ENCODE measurements around the gene GLB1L2.
A peak's percentile ranks its signal among the peaks of the same experiment; 100 is the strongest.

The GLB1L2 gene

GRCh38 chr11:134389464-134390180 lies 57.8 kb downstream of the GLB1L2 start:
- DNase-seq: no peak

DNA sequence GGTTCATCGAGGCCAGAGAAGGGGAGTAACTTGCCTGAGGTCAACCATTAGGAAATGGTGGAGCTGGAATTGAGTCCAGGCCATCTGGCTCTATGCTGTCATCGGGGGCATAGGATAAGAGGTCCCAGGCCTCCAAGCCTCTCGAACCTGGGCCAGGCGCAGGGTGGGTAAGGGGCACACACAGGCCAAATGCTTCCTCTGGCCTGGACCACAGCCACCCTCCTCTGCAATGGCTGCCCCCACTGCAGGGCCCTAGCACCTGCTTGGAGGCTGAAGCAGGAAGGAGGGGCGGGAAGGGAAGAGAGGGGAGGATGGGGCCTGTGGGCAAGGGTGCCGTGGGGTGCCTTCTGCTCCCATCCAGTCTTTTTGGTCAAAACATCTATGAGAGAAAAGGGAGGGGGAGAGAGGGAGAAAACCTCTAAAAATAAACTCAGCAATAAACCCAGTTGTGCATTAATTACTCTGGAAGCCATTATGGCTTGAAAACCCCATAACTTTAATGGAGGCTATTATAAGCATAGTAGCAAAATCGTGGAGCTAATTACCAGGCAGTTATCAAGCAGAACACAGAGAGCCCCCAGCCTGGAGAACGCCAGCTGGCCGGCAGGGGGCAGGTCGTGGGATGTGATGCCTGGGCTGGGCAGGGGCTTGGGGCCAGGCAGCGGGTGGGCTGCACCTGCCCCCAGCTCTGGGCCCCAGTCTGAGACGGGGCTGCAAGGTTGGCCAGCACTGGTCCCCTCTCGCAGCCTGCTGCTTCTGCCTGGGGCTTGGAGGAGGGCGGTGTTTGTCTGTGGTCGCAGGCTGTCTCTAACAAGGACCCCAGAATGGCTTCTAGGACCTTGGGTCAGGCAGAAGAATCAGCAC lies 59.1 kb downstream of the GLB1L2 start:
- DNase-seq: no peak

- DNase-seq: no peak
Observed at GRCh38 chr11:134391656-134392055, 59.9 kb downstream of the GLB1L2 start.

GRCh38 chr11:134392953-134393615 lies 61.3 kb downstream of the GLB1L2 start:
- DNase-seq: no peak

- DNase-seq: no peak
Observed at GRCh38 chr11:134393638-134394037, 61.9 kb downstream of the GLB1L2 start.

DNA sequence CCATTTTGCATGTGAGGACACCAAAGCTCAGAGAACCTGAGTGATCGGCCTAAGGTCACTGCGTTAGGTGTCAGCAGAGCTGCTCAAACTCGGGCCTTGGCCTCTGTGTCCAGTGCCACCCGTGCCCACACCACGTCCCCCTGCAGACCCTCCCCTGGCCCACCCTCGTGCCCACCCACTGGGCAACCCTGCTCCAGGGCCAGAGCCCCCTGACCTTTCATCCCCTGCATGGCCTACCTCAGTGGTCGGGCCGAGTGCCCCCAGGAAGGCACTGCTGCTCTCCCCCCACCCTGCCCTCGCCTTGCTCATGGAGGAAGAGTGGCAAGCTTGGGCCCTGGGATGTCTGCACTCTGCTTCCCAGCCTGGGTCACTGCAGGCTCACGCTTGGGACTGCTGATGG lies 62.5 kb downstream of the GLB1L2 start:
- no peak for DNase-seq

DNA sequence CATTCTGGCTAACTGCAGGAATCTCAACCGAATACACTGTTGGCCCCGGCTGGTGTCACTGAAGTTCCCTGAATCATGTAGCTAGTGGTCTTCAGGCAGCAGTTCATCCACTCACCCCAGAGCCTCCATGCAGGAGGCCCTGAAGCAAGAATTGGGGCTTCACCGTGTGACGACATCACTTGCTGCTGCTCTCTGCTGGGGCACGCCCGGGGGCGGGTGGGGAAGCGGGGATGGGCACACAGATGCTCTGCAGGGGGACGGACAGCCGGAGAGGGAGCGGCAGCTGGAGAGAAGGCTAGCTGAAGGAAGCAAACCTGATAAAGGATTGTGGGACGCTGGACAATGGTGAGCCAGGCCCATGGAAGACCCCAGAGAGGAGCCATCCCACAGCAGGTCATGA lies 63.2 kb downstream of the GLB1L2 start:
- DNase-seq: no peak

GRCh38 chr11:134397304-134398078 lies 65.7 kb downstream of the GLB1L2 start:
- no peak for DNase-seq

DNA sequence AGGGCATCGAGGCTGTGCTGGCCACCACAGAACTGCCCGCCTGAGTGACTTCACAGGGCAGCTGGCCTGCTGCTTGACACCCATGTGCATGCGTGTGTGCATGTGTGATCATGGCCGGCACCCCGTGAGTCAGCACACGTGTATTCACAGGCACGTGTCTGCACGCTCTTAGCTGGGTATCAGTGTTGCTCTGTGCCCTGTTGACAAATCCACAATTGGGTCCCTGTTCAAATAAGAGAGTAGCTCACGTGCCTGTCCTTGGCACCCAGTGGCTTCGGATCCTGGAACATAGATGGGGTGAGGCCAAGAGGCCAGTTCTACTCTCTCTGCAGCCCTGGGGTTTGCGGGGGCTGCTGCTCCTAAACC lies 66.3 kb downstream of the GLB1L2 start:
- no peak for DNase-seq

- DNase-seq: no peak
Observed at GRCh38 chr11:134398644-134399292, 67.0 kb downstream of the GLB1L2 start.

- no peak for DNase-seq
Observed at GRCh38 chr11:134399293-134399654, 67.5 kb downstream of the GLB1L2 start.

DNA sequence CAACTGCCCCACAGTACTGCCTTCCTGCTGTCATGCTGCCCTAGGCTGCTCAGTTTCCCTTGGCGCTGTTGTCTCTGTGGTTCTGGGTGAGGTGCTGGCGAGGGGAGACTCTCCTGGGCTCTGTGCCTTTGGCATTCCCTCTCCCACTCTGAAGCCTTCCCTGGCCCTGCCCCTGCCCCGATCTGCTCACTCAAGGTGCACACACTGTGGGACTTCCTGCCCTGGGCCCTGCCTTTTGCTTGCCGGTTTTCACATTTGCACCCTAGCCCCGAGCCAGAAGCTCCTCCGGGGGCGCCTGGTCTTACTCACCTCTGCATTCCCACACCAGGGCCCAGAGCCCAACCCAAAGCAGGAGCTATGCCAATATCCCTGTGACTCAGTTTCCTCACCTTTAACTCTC lies 68.2 kb downstream of the GLB1L2 start:
- DNase-seq: no peak

DNA sequence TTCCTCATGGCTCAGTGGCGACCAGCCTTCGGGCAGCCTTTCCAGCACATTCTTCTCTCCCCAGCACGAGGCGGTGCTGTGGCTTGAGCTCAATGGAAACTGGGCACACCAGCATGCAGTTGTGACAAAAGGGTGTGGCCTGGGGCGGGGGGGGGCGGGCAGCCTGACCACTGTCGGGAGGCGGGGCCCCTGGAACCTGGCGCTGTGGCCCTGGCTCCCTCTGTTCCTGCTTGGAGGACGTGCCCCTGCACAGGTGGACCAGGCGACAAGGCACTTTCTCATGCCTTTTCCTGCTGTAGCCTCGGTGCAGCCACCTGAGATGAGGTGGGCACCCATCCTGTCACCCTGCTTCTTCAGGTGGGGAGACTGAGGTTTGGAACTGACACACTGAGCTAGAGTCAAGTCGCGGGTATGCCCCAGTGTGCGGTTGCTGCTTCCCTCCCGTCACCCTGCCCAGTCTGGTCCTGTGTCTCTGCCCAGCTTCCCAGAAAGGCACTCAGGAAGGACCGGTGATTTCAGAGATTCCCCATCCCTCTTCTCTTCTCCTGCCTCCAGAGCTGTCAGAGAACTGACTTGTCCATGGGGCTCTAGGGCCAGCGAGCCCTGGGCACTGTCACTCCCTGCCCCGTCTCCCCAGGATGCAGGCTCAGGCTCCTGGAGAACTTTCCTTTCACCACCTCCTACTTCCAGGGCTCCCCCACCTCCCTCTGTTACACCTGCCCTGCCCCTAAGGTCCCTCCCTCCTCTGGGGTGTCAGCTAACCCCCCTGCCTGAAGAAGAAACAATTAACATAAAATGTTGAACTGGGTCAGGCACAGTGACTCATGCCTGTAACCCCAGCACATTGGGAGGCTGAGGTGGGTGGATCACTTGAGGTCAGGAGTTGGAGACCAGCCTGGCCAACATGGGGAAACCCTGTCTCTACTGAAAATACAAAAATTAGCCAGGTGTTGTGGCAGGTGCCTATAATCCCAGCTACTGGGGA lies 70.3 kb downstream of the GLB1L2 start:
- DNase-seq: no peak

DNA sequence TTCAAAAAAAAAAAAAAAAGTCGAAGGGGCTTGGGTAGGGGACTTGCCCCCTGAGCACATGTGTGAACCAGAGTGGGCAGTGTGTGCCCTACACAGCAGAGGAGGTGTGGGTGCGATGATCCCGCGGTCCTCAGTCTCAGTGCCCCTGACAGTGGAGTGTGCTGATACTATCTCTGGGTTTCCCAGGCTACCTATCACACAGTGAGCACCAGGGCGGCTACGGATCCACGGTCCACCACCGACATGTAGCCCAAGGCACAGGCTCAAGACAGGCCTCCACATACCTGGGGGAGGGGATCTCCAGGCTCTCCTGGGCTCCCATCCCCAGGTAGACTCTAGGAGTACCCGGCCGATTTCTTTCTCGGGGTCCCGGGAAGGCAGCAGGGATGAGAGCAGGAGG lies 71.1 kb downstream of the GLB1L2 start:
- DNase-seq: no peak

DNA sequence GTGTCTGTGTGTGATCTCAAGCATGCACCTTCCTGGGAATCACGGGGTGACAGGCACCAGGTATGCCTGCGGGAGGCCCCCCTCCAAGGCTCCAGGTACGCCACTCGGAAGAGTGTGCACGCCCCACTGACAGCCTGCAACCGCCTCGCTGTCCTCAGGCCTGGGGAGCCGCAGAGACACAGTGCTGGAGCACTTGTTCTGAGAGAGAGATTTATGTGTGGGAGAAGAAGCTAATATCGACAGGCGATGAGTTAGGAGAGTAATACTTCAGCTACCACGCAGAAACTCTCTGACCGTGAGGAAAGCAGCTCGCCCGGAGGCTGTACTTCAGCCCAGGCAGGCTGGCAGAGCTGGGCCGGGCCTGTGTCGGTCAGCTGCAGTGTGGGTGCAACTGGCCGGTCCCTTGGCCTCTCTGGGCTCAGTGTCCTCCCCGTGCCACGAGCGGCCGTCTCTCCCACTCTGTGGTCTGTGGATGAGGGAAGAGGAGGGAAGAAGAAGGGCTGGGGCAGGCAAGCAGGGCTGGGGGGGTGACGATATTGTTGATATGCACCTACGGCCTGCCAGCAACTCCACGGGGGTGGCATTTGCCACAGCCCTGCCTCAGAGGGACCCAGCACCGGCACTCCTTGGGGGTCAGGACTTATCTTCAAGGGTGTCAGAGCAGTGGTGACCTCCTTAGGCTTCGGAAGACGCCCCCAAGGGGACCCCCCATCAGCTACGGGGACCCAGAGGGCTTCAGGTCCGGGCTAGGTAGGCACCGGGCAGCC lies 73.0 kb downstream of the GLB1L2 start:
- DNase-seq: no peak

DNA sequence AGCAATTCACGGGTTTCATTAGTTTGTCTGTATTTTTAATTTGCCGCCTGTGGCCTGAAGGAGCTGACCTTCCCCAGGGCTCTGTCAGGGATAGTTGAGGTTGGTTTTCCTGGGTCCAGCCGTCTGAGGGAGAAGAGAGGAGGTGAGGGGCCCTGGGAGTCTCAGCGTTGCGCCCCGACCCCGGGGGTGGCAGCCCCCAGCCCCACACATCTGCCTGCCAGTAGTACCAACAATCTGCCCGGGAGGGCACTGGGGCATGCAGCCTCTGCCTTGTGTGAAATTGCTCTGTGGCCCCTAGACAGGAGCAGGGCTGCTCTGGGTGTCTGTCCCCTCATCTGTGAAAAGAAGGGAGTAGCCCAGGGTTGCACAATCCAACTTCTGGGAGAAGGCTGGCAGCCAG lies 73.6 kb downstream of the GLB1L2 start:
- no peak for DNase-seq

DNA sequence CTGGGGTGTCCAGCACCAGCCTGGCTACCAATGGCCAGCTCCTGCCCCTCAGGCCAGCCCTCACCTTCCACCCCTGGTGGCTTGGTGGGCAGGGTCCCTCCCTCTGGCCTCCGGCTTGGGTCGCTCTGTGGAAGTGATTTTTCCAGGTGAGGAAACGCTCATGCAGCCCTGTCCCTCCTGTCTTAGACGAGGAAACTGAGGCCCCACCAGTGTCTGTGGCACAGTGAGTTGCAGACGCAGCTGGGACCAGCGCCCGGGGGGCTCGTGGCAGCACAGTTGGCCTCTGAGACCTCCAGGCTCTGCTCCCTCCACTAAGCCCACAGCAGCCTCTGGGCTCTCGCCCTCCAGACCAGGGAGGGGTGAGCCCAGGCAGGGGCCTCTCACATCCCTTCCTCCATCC lies 74.1 kb downstream of the GLB1L2 start:
- DNase-seq: no peak

DNA sequence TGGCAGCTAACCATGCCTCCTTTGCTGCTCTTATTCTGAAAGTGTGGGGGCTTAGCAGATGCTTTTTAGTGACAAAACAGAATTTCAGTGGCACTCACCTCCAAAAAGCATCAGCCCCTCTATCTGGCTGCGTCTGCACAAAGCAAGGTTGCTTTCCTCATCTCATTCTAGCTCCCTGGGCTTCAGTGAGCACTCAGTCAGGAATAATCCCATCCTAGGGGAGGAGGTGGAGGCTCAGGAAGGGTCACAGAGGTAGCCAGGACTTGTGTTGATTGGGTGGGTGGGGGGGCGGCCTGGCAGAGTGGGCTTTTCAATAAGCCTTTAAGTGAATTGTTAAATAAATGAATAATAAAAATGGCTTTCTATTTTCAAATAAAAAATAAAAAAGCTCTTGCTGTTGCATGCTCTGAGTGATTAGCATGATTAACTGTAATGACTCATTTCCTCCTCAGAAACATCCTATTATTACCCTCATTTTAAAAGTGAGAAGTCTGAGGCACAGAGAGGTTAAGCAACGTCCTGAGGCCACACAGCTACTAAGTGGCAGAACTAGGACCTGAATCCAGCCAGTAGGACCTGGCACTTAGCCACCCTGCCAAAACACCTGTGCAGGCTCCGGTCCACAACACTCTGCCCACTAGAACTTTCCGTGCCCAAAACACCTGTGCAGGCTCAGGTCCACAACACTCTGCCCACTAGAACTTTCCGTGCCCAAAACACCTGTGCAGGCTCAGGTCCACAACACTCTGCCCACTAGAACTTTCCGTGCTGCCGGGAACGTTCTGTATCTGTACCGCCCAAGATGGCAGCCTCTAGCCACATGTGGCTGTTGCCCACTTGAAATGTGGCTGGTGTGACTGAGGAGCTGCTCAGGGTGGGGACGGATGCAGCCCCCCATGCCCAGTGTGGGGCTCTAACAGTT lies 74.7 kb downstream of the GLB1L2 start:
- peak in 1 of 2 donors; percentile 10 for DNase-seq

DNA sequence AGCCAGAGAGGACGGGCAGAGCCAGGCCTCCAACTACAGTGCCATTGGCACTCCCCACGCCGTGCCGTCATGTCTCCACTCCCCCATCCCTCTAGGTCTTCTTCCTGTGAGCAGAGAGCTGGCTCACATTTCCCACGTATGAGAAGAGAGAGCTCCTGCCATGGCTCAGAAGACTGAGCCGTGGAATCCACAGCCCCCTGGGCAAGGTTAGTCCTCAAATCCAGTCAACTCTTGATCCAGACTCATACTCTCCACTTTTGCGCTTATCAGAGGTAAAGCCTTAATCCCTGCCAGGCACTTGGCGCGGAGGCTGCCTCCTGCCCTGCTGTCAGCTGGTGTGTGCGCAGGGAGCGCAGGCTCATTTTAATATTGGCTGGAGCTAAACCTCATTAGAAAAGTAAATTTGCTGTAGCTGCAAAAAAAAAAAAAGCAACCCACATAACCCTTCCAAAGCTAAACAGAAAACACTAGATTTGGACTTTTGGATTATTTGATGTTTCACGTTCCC lies 75.6 kb downstream of the GLB1L2 start:
- no peak for DNase-seq
